HEK293T (cell line): ENCODE data around the gene MIX23.

ENCODE experiments used
- CTCF ChIA-PET: fragments of 350-600 bp; formaldehyde crosslinking; extraction: SDS; loops from one replicate; lab custom pipeline; 2021; ENCODE audit warnings: antibody characterized with exemption, inconsistent platforms; lab: Yijun Ruan, JAX
- POLR2A ChIA-PET: fragments of 350-600 bp; formaldehyde crosslinking; extraction: SDS; loops from one replicate; lab custom pipeline; 2020; ENCODE audit warnings: antibody characterized with exemption, inconsistent platforms; lab: Yijun Ruan, JAX
- DNase-seq: peaks from one replicate; pipeline ENCODE4 v3.0.0; 2012; ENCODE audit warnings: mixed read lengths; ENCODE audit errors: extremely low spot score
- ARNT ChIP-seq: fragments of 450-650 bp; IDR thresholded peaks from 2 replicates; pipeline ENCODE4 v1.6.1; 2017; ENCODE audit warnings: mild to moderate bottlenecking
- BHLHE40 ChIP-seq: fragments of 450-650 bp; IDR thresholded peaks from 2 replicates; pipeline ENCODE4 v1.6.1; 2016; ENCODE audit warnings: mild to moderate bottlenecking, moderate library complexity, borderline replicate concordance
- CTBP1 ChIP-seq: fragments of 450-650 bp; IDR thresholded peaks from 2 replicates; pipeline ENCODE4 v1.6.1; 2016; ENCODE audit warnings: borderline replicate concordance
- ELF4 ChIP-seq: fragments of 450-650 bp; IDR thresholded peaks from 2 replicates; pipeline ENCODE4 v1.6.1; 2017; ENCODE audit warnings: antibody characterized with exemption
- FOXA1 ChIP-seq: fragments of 450-650 bp; IDR thresholded peaks from 2 replicates; pipeline ENCODE4 v1.6.1; 2016; ENCODE audit warnings: mild to moderate bottlenecking
- FOXK2 ChIP-seq: fragments of 450-650 bp; IDR thresholded peaks from 2 replicates; pipeline ENCODE4 v1.6.1; 2016; ENCODE audit warnings: mild to moderate bottlenecking
- FOXM1 ChIP-seq: fragments of 450-650 bp; IDR thresholded peaks from 2 replicates; pipeline ENCODE4 v1.6.1; 2017; ENCODE audit warnings: mild to moderate bottlenecking, borderline replicate concordance
- HDGF ChIP-seq: fragments of 450-650 bp; IDR thresholded peaks from 2 replicates; pipeline ENCODE4 v1.6.1; 2017; ENCODE audit warnings: antibody characterized with exemption, borderline replicate concordance
- L3MBTL2 ChIP-seq: fragments of 450-650 bp; conservative IDR thresholded peaks from 2 replicates; pipeline ENCODE4 v1.6.1; 2016; ENCODE audit warnings: mild to moderate bottlenecking
- LEF1 ChIP-seq: fragments of 450-650 bp; IDR thresholded peaks from 2 replicates; pipeline ENCODE4 v1.6.1; 2017; ENCODE audit warnings: mild to moderate bottlenecking, borderline replicate concordance
- NFRKB ChIP-seq: fragments of 450-650 bp; IDR thresholded peaks from 2 replicates; pipeline ENCODE4 v1.6.1; 2016; ENCODE audit warnings: mild to moderate bottlenecking, moderate library complexity
- PKNOX1 ChIP-seq: fragments of 450-650 bp; IDR thresholded peaks from 2 replicates; pipeline ENCODE4 v1.6.1; 2016
- SP1 ChIP-seq: fragments of 450-650 bp; IDR thresholded peaks from 2 replicates; pipeline ENCODE4 v1.6.1; 2017
- SUZ12 ChIP-seq: fragments of 450-650 bp; IDR thresholded peaks from 2 replicates; pipeline ENCODE4 v1.6.1; 2016; ENCODE audit warnings: mild to moderate bottlenecking
- TARDBP ChIP-seq: fragments of 450-650 bp; IDR thresholded peaks from 2 replicates; pipeline ENCODE4 v1.6.1; 2016
- ZNF384 ChIP-seq: fragments of 450-650 bp; IDR thresholded peaks from 2 replicates; pipeline ENCODE4 v1.6.1; 2016

MIX23 gene

DNA sequence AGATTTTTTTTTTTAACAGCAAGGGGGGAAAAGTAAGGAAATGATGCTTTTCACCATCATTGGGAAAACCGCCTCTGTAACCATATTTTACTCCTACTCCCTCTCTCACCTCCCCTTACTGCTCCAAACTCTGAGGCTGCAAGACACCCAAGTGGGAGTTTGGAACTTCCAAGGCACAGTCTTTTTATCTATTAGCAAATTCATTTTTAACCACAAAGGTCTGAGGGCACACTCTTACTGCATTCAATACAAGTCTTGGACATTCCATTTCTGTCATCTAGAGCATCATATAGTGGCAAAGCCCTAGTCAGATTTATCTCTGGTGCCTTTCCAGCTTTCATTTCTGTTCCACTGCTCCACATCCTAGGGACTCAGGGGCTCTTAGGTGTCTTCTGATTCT is 14.2 kb upstream of the MIX23 start:
- CTCF ChIA-PET: no interaction called here
- TF ChIP-seq ELF4: no peak
- TF ChIP-seq L3MBTL2: no peak
- no peak for TF ChIP-seq PKNOX1
- no peak for TF ChIP-seq HDGF
- no peak for TF ChIP-seq ZNF384
- no peak for TF ChIP-seq NFRKB
- TF ChIP-seq LEF1: no peak
- no peak for TF ChIP-seq TARDBP
- no peak for TF ChIP-seq FOXK2
- TF ChIP-seq SP1: no peak
- TF ChIP-seq FOXA1: no peak
- no peak for TF ChIP-seq FOXM1
- TF ChIP-seq CTBP1: no peak
- no peak for TF ChIP-seq SUZ12
- no peak for TF ChIP-seq ARNT
- TF ChIP-seq BHLHE40: no peak
- no peak for DNase-seq
- POLR2A ChIA-PET: no interaction called here

DNA sequence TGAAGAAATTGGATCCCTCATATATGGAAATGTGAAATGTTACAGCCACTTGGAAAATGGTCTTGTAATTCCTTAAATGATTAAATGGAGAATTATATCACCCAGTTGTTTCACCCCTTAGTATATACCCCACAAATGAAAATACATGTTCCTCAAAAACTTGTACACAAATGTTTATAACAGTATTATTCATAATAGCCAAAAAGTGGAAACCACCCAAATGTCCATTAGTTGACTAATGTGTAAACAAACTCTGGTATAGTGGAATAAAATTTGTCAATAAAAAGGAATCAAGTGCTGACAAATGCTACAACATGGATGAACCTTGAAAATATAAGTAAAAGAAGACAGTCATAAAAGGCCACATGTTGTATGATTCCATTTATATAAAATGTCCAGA is 13.5 kb upstream of the MIX23 start:
- POLR2A ChIA-PET: no interaction called here
- CTCF ChIA-PET: no interaction called here

GRCh38 chr3:122395582-122395981 is 12.6 kb upstream of the MIX23 start:
- CTCF ChIA-PET: no interaction called here
- TF ChIP-seq BHLHE40 (no peak), NFRKB (no peak), L3MBTL2 (no peak), ELF4 (no peak), FOXM1 (no peak), LEF1 (no peak), SUZ12 (no peak), ZNF384 (no peak), FOXA1 (no peak)
- POLR2A ChIA-PET: no interaction called here
- DNase-seq: no peak

More for the DNA sequence above, 13.5 kb upstream of the MIX23 start:
- no peak for DNase-seq
- TF ChIP-seq NFRKB (no peak), ARNT (no peak), CTBP1 (no peak)

GRCh38 chr3:122394173-122394572 is 11.1 kb upstream of the MIX23 start:
- no peak for TF ChIP-seq CTBP1
- TF ChIP-seq LEF1: no peak
- no peak for TF ChIP-seq NFRKB
- TF ChIP-seq FOXA1: no peak
- TF ChIP-seq PKNOX1: no peak
- TF ChIP-seq ZNF384: no peak
- TF ChIP-seq L3MBTL2: no peak
- no peak for TF ChIP-seq ARNT
- no peak for TF ChIP-seq SP1
- no peak for TF ChIP-seq ELF4
- no peak for TF ChIP-seq FOXM1
- no peak for TF ChIP-seq FOXK2
- no peak for TF ChIP-seq TARDBP
- no peak for TF ChIP-seq BHLHE40
- TF ChIP-seq HDGF: no peak
- TF ChIP-seq SUZ12: no peak
- DNase-seq: no peak
- ChIA-PET CTCF (interaction anchor here (0.9 to 1.5 kb wide), 2 partner anchors 10 to 22 kb away, joined by 3 to 5 read pairs; partner anchors contain the start of genes FAM162A and WDR5B), POLR2A (no interaction called here)

DNA sequence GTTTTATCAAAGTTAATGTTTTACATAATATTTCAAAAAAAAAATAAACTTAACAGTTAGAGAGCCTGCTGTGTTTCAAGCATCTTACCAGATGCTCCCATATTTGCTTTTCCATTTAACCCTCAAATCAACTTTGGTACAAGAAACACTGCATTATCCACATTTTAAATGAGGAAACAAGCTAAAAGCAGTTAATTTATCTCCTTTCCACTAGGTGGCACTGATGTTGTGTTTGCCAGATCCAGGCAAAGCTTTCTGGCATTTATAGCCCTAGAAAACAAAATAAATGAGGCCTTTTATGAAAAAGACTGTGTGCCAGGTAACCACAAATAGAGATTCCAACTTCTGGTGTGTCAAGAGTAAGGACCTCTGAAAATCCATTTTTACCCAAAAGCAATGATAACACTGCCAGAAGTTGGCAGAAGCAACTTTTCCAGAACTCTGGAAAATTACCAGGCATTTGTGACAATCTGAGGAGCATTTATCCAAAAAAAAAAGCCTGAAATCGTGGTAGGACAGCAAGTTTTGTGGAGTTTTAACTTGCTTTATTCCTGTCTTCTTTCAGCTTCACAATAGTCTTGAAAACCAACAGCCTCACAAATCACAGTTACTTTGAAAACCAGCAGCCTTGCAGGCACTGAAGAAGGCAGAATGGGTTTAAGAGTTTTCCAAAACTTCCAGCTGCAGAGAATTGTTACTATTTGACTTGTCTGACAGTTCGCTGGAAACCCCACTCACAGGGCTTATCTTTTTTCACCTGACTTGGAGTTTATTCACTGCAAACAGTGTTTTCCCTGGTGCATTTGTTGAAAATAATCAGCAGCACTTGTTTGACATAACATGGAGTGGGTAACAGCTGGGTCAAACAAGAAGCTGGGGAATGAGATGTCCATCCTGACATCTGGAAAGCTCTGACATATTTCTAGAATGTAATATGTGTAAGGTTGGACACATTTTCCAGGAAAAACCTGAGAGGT is 10.1 kb upstream of the MIX23 start:
- peak; percentile 36 for DNase-seq
- ChIA-PET POLR2A (interaction anchor here (1.0 to 2.0 kb wide), 2 partner anchors 9 to 22 kb away, joined by 6 to 24 read pairs; partner anchors contain the start of genes FAM162A, MIX23 and WDR5B), CTCF (interaction anchor here (0.7 to 1.5 kb wide), 10 partner anchors 9 to 769 kb away, joined by 3 to 6 read pairs (median 4); partner anchors contain the start of genes FAM162A, MIX23 and WDR5B)
- TF ChIP-seq L3MBTL2 (no peak), ELF4 (no peak), LEF1 (0 out of 2 replicates have a peak, but pooled peaks have one; percentile 22)

- ChIA-PET POLR2A (interaction anchor here (2.0 kb wide), 1 partner anchor 8 kb away, joined by 24 read pairs; the partner anchor contains the start of genes FAM162A and MIX23), CTCF (interaction anchor here (0.7 kb wide), 1 partner anchor 419 kb away, joined by 3 read pairs; no protein-coding TSS in a partner anchor)
- TF ChIP-seq LEF1 (no peak), BHLHE40 (no peak)
- DNase-seq: no peak
These were observed 8.8 kb upstream of the MIX23 start for GRCh38 chr3:122391681-122392446.
